GM18873 (cell line): Measurements from ENCODE around the gene RPL27A.

Experiments used
- ATAC-seq: cut with Tn5 transposase; IDR thresholded peaks from one replicate; pipeline ENCODE4 v1.9.1; 2021; ENCODE audit warnings: mild to moderate bottlenecking, moderate library complexity, moderate number of reproducible peaks; ENCODE audit not compliant: unreplicated experiment, low FRiP score

Gene RPL27A

DNA sequence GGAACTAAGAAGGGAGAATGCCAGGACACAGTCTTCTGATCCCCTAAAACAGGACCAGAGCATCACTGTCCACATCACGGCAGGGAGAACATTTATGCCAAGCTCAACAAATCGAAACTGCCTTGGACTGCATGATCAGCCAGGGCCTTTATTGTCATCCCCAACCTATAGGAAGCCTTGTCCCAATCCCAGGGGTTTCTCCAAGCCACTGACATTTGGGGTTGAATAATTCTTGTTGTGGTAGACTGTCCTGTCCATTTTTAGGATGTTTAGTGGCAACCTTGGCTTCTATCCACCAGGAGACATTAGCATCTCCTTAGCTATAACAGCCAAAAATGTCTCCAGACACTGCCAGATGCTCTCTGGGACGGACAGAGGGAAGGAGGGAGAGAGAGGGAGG, 37.1 kb downstream of the RPL27A start:
- no peak for ATAC-seq

DNA sequence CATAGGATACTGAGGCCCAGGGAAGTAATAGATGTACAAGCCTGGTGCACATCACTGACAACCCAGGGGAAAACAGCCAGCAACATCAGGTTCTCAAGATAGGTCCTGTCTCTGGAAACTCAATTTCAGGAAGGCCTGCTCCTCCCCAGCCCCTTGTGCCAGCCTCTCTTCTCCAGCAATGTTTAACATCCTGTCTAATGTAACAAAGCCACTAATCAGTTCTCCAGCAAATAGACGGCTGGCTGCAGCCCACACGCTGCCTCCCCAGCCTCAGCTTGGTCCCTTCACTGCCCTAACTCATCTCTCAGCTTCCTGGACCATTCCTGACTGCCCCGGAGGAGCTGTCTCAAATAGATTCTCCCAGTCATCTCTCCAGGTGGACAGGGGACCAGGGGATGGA, 37.8 kb downstream of the RPL27A start:
- no peak for ATAC-seq

DNA sequence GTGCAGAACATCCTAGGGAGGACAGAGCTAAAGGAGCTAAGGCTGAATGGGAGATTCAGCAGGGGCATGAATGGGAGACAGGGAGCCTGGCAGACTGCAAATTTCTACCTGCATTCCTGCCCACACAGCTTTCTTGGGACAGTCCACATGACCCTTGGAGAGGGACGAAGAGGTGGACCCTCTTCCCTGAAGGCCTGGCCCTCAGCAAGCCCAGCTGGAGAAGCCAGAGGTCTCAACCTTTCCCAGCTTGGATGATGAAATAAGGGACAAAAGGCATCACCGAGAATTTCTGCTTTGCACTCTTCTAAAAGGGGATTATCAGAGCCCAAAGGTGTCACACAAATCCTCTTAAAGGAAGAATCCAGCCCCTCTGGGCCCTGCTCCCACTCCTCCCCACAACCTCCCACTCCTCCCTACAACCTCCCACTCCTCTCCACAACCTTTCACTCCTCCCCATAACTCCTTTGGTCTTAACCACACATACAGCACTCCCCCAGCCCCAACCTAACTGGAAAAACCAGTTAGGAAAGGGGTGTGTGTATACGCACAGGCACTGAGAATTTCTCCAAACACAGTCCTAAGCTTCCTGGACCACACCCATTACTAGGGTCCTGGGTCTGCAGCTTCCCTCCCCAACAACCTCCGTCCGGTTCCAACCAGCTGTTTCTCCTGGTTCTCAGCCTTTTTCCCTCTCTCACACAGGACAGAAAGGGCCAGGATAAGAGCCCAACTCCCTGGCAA, 38.4 kb downstream of the RPL27A start:
- ATAC-seq, result no peak

DNA sequence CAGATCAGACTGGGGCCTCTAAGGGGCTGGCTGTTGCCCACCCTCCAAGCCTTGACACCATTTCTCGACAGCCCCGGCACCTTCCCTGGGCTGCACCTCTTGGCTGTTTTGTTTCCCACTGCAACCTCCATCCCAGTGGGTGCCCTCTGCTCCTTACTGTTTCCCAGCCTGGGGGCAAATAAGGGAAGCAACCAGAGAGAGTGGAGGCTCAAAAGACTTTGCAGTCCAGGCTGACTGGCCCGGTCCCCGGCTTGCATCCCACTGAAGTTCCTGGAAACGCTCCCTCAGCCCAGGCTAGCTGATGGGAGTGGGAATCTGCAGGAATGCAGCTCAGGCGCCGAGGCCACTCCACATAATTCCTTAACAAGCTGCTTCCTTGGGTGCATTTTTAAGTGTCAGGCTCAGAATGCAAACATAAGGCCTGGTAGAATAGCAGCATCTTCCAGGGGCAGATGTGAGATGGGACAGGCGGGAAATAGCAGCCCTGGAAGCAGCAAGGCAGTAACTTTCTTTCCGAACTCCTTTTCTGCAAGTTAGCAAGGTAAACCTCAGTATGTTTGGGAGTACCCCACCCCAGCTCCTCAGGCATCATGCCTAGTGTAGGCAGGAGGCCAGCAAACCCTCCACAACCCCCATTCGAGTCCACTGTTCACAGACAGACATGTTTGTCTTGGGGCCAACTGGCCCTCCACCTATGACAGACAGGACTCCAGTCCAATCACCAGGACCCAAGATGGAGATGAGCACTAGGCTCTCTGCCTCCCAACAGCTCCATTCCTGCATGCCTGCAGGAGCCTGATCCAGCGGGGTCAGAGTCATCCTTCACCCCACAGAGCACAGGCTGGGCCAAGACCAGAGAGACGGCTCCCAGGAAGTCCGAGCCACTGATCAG, 39.3 kb downstream of the RPL27A start:
- no peak for ATAC-seq

DNA sequence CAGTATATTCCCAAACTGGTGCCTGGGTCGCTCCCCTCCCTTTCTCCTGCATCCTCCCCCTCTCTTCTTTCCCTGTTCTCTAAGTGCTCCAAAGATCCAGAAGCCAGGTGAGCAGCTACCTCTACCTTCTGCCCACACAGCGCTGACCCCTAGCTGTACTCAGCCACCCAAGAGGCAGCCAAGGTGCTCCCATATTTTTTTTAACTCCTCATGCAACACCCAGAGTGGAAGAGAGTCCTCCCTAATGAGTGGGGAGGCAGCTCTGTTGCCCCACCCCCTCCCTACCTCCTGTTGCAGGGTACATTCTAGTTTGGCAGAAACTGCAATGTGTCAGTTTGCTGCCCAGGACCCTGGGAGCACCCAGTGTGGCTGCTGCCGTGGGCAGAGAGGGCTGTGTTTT, 40.2 kb downstream of the RPL27A start:
- no peak for ATAC-seq

DNA sequence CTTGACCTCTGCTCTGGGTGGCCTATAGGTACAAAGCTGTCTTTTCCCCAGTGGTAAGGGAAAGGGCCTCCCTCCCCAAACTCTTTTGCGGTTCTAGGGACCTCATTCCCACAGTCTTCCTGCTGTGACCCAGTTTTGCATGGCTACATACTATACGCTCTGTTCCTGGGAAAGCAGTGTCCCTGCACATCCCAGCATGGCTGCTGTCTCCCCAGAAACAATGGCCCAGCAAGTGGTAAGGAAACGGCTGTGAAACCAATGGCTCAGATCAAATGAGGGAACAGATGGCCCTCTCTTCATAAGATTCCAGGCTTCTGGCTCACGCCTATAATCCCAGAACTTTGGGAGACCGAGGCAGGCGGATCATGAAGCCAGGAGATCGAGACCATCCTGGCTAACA, 41.1 kb downstream of the RPL27A start:
- no peak for ATAC-seq

DNA sequence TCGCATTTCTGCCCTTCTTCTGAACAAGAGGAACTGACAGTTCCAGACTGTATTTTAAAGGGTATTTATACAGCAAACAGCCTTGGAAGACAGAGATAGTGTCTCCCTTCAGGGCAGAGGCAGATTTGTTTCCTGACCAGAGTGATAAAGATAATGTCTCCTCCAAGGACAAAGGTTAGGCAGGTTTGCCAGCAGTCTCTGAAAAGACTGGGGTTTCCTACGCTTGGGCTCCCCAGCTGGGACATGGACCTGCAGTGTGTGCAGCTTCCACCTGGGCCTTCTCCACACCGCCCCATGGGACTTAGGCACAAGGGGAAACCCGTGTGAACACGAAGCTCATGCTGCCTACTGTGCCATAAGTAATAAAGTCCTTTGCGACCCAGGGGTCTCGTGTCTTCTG, 42.1 kb downstream of the RPL27A start:
- no peak for ATAC-seq

DNA sequence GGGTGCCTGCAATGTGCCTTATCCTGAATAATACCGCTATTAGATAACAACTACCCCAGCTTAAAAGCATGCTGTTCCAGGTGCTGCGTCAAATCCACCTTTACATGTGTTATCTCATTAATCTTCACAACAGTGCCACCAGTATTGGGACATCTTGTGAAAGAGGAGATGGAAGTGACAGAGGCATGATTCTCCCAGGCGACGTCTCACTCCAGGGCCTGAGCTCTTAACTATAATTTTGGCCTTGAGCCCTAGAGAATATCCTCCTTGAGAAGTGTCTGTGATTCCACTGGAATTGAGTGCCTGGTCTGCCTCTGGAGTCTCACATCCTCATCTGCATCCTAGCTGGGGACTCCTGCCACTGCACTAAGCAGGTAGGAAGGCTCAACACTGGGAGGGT, 43.8 kb downstream of the RPL27A start:
- no peak for ATAC-seq

DNA sequence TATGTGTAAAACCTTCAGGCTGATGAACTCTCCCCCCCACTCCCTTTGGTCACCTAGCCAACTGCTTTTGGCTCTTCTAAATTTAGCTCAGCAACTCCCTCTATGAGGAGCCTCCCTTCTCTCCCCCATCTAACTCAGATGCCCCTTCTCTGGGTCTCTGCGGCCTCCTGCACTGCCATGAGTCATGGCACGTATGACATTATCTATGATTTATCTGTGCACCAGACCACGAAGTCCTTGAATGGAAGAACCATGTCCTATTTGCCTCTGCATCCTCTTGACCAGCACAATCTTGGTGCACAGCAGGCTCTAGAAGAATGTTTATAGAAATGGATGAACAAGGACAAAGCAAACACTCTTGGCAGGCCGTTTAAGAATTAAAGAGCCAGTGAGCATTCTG, 46.0 kb downstream of the RPL27A start:
- no peak for ATAC-seq

DNA sequence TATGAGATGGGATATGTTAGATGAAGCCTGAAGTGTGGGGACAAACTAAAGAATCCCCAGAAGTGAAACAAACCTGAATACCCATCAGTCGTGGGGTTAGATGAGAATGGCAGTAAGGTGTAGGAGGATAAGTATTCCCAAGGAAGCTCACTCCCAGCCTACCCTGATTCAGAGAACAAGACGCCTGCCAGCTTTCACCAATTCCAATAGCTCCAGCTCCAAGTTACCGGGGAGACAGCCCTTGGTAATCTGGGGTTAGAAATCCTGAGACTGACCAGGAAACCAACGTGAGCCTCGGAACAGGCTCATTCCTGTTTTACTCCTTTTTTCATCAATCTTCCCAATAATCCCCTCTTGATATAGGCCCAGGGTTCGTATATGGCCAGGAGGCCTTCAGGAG, 46.5 kb downstream of the RPL27A start:
- no peak for ATAC-seq

DNA sequence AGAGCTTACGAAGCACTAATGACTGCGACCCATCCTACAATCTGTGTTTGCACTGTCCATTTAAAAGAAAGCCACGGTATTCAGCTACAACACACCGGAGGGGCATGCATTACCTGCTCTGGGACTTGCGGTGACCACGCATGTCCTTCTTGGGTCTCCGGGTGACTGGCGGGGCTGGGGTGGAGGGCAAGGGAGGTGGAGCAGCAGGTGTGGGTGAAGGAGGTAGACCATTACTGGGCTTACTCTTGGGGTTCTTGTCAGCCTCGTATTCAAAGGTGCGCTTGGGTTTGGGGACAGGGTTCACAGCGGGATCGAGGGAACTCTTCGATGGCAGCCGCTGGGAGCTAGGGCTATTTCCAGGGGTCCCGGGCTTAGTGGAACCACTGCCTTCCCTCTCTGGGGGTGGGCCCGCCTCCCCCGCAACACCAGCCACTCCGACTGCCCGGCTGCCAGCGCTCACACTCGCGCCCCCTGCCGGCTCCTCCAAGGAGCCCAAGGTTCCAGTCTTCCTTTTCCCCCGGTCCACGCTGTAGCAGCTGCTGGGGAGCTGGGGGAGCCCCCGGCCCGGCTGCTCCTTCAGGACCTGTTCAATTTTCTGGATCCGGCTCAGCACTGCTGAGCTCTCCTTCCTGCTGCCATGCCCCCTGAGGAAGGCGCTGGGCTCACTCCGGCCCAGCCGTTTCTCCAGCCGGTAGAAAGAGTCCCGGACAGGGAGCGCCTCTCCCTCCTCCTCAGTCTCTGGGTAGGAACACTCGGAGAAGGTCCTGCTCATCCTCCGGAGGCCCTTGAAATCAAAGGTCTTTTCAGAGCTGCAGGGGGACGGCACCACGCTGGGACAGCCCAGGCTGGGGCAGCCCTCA, 47.5 kb downstream of the RPL27A start:
- ATAC-seq, result no peak

DNA sequence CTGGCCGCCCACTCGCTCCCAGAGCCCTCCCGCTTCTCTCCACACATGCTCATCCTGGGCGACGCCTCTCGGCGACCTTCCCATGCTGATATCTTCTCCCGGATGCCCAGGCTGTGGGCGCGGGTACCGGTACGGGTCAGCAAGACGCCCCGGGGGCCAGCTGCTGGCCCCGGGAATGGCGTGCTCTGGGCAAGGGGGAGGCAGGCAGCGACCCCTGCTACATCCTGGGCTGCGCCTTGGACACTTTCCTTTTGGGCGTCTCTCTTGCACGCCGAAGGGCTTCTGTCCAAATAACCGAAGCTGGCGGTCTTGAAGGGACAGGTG, 48.1 kb downstream of the RPL27A start:
- no peak for ATAC-seq

DNA sequence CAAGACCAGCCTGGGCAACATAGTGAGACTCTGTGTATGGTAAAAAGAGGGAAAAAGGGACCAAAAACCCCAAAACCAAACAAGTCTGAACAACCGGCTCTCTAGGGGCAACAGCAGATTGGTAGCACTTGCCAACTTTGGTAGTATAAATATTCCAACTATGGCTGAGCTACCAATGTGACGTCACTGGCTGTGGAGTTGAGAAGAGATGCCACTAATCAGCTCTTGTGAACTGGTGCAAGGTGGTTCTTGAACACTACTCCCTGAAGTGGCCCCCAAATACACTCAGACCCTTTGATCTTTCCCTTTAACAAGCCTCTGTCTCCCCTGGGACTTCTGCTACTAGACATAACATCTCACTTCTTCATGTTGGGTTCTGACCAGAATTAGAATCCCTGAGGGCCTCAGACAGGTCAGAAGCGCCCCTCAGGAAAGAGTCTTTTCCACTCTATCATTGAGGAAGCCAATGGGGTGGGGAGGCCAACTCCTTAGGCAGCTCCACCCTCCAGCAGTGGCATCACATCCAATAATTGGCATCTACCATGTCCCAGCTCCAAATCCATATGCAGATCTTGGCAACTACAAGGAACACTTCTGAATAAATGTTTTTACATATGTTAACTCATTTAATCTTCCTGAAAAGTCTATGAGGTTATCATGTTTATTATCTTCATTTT, 49.2 kb downstream of the RPL27A start:
- no peak for ATAC-seq

DNA sequence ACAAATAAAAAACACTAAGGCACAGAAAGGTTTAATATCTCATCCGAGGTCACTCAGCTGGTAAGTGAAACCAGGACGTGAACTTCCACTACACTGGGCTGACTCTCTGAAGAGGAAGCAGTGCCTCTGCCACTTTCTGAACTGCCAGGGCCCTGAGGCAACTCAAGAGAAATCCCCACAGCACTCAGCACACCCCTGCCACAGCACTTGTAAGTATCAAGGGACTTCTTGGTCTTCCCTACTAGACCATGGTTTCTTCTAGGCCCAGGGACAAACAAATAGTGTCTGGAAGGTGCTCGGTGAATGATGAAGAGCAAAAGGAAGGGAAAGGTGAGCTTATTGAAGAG, 49.7 kb downstream of the RPL27A start:
- ATAC-seq, result peak; percentile 69

DNA sequence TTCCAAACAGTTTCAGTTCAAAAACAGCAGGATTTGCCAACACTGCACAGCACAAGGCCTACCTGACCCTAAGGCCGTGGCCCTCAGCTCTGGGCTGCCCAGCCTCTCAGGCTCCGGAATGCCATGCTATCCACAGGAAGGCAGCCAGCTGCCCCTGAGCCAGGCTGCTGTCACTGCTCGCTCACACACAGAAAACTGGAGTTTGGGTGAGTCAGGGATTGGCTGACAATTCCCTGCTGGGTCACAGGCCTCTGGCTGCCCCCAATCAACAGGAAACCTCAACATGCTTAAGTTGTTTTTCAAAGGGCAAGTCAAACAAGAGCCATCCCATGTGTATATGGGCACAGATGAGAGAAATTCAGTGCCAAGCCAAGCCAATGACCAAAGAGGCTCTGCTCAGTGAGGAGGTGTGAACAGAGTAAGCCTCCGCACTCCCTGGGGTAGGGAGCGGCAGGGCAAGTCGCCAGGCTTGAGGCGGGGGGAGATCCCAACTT, 50.2 kb downstream of the RPL27A start:
- ATAC-seq, result peak; percentile 6

DNA sequence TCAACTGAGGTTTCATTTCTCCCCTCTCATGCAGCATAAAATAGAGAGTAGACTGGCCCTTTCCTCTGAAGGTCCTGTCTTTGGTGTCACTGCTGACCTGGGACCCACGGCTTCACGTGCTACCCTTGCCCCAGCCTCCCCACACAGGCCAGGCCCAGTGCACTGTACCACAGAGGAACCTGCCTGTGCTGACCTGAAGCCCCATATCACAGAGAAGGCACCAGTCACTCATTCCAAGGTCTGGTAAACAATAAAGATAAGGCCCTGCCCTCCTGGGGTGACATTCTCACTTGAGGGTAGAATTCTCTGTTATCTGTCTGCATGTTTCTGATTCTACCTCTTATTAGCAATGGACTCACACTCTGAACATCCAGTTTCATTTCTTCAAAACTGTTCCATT, 51.3 kb downstream of the RPL27A start:
- ATAC-seq, result no peak

DNA sequence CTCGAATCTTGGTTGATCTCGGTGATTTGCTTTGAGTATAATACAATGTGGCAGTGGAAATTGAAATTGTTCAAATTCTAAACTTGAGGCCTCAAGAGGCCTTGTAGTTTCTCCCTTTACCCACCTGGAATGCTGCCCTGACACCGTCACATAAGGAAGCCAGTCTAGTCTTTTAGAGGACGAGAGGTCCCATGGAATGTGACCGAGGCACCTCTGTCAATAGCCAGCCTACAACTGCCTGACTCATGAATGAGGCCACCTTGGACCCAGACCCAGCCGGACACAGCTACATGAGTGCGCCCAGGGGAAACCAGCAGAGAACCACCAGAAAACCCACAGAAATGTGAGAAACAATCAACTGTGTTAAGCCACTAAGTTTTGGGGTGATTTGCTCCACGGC, 52.5 kb downstream of the RPL27A start:
- no peak for ATAC-seq

DNA sequence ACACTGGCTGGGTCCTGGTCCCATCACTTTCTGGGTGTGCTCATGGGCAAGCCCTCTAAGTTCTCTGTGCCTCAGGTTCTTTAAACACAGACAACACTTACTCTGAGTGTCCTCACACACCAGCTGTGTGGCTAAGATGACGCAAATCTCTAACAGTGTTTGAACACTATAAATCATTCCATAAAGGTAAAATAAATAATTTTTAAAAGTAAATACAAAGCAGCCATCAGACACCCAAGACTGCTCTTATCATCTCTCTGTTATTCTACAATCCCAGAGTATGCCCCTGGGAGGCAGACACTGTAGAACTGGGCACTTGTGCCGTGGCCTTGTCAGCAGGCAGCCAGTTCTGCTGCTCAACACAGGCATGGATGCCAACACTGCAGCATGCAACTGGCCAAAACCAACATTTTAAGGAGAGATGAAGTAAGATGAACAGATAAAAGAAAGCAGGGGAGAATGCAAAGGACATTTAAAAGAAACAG, 56.8 kb downstream of the RPL27A start:
- ATAC-seq, result no peak
